Measurements from ENCODE around the gene BCL11A.

Gene BCL11A

DNA sequence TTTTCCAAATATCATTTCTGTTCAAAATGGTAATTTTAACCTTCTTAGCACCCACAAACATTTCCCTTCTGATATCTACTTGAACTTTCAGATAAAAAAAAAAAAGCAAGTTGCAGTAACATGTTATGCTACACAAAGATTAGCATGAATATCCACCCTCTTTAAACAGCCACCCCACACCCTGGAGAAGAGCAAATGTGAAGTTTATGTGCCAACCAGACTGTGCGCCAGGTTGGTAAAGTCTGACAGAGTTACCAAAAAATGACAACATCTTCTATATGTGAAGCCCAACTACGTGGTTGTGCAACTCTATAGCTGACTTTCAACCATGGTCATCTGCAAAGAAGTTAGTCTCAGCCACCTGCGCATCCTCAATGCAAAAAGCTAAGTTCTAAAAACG is 62.6 kb downstream of the BCL11A start:
- no peak for DNase-seq (ENCODE audit: extremely low read depth, insufficient read length)
- no peaks in the 10 kb centered on the region for H3K36me3 ChIP-seq (ENCODE audit: control insufficient read depth, insufficient read depth, low read length)
- H3K27me3 ChIP-seq (replicated peaks; ENCODE audit: control insufficient read depth, insufficient read depth, low read length) = no peaks in the 10 kb centered on the region
- no peak overlapping the region for H3K4me3 ChIP-seq (replicated peaks; ENCODE audit: low read depth, low read length)
- TF ChIP-seq, protein P1, sequence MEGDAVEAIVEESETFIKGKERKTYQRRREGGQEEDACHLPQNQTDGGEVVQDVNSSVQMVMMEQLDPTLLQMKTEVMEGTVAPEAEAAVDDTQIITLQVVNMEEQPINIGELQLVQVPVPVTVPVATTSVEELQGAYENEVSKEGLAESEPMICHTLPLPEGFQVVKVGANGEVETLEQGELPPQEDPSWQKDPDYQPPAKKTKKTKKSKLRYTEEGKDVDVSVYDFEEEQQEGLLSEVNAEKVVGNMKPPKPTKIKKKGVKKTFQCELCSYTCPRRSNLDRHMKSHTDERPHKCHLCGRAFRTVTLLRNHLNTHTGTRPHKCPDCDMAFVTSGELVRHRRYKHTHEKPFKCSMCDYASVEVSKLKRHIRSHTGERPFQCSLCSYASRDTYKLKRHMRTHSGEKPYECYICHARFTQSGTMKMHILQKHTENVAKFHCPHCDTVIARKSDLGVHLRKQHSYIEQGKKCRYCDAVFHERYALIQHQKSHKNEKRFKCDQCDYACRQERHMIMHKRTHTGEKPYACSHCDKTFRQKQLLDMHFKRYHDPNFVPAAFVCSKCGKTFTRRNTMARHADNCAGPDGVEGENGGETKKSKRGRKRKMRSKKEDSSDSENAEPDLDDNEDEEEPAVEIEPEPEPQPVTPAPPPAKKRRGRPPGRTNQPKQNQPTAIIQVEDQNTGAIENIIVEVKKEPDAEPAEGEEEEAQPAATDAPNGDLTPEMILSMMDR (IDR thresholded peaks at IDR 0.05; ENCODE audit: insufficient read depth, low read length, poor library complexity, severe bottlenecking) = no peak

GRCh38 chr2:60490441-60490840 is 63.0 kb downstream of the BCL11A start:
- TF ChIP-seq, protein P1 (IDR thresholded peaks at IDR 0.05; ENCODE audit: insufficient read depth, low read length, poor library complexity, severe bottlenecking) = no peak
- Histone ChIP-seq H3K4me3 (replicated peaks; ENCODE audit: low read depth, low read length) (no peak overlapping the region), H3K36me3 (ENCODE audit: control insufficient read depth, insufficient read depth, low read length) (no peaks in the 10 kb centered on the region), H3K27me3 (replicated peaks; ENCODE audit: control insufficient read depth, insufficient read depth, low read length) (no peaks in the 10 kb centered on the region)
- DNase-seq (ENCODE audit: extremely low read depth, insufficient read length) = no peak

GRCh38 chr2:60489289-60489688 is 64.2 kb downstream of the BCL11A start:
- H3K4me3 ChIP-seq (replicated peaks; ENCODE audit: low read depth, low read length) = no peak overlapping the region
- H3K36me3 ChIP-seq (ENCODE audit: control insufficient read depth, insufficient read depth, low read length) = no peaks in the 10 kb centered on the region
- no peak for DNase-seq (ENCODE audit: extremely low read depth, insufficient read length)
- TF ChIP-seq, protein P1 (IDR thresholded peaks at IDR 0.05; ENCODE audit: insufficient read depth, low read length, poor library complexity, severe bottlenecking) = no peak
- H3K27me3 ChIP-seq (replicated peaks; ENCODE audit: control insufficient read depth, insufficient read depth, low read length) = no peaks in the 10 kb centered on the region

GRCh38 chr2:60488291-60488690 is 65.2 kb downstream of the BCL11A start:
- Histone ChIP-seq H3K27me3 (replicated peaks; ENCODE audit: control insufficient read depth, insufficient read depth, low read length) (no peaks in the 10 kb centered on the region), H3K4me3 (replicated peaks; ENCODE audit: low read depth, low read length) (no peak overlapping the region; the same call in 1 of the 2 replicates), H3K36me3 (ENCODE audit: control insufficient read depth, insufficient read depth, low read length) (no peaks in the 10 kb centered on the region)
- TF ChIP-seq, protein P1 (IDR thresholded peaks at IDR 0.05; ENCODE audit: insufficient read depth, low read length, poor library complexity, severe bottlenecking) = no peak
- DNase-seq (ENCODE audit: extremely low read depth, insufficient read length) = peak; percentile 46

DNA sequence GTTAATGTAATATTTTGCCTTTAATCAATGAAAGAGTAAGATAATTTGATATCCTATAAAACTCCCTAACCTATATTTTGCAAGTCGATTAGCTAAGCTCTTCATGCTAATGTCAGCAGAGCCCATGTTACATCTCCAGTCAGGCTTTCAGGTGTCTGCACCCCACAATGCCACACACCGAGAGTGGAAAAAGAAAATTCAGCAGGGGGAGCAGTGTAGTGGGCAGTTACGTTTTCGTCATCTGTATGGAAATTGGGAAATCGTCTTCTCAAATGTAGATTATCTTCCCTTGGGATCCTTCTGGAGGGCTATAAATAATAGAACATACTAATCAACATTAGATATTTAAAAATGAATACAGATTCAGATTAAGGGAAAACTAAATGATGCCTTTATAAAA is 66.3 kb downstream of the BCL11A start:
- no peak for DNase-seq (ENCODE audit: extremely low read depth, insufficient read length)
- Histone ChIP-seq H3K36me3 (ENCODE audit: control insufficient read depth, insufficient read depth, low read length) (no peaks in the 10 kb centered on the region), H3K27me3 (replicated peaks; ENCODE audit: control insufficient read depth, insufficient read depth, low read length) (no peaks in the 10 kb centered on the region)

More for the DNA sequence above, 66.3 kb downstream of the BCL11A start:
- no peak overlapping the region for H3K4me3 ChIP-seq (replicated peaks; ENCODE audit: low read depth, low read length)
- TF ChIP-seq, protein P1 (IDR thresholded peaks at IDR 0.05; ENCODE audit: insufficient read depth, low read length, poor library complexity, severe bottlenecking) = no peak

All from GM06990 (cell line).